ENCODE data around the gene BTBD2. TPM values are rescaled to one million over a fixed set of nuclear protein-coding genes. Genes with fewer than 3 reads are reported as not detected.

BTBD2 gene
- total RNA-seq, 2 experiments from 2014 or later, result 48.2 to 53.4 TPM

GRCh38 chr19:1985588-1986356 is 29.7 kb downstream of the BTBD2 start:
- Mint-ChIP-seq H3K4me1 (ENCODE audit: low read depth) (no peaks in the 10 kb centered on the region), H3K27ac (no peak overlapping the region), H3K4me3 (no peak overlapping the region), H3K27me3 (ENCODE audit: low read depth) (no peaks in the 10 kb centered on the region), H3K36me3 (ENCODE audit: low read depth) (peaks cover 31% of the 10 kb centered on the region), H3K9me3 (ENCODE audit: insufficient read depth) (no peaks in the 10 kb centered on the region)
- DNase-seq, result no peak
- CTCF ChIA-PET, result no interaction called here
- no peak for ATAC-seq
- POLR2A ChIA-PET, result no interaction called here

GRCh38 chr19:1984357-1984756 is 31.2 kb downstream of the BTBD2 start:
- H3K27me3 Mint-ChIP-seq (ENCODE audit: low read depth), result no peaks in the 10 kb centered on the region
- ChIA-PET POLR2A (no interaction called here), CTCF (no interaction called here)
- ATAC-seq (no peak), DNase-seq (no peak)
- no peak overlapping the region for H3K4me3 Mint-ChIP-seq
- H3K4me1 Mint-ChIP-seq (ENCODE audit: low read depth), result no peaks in the 10 kb centered on the region
- H3K36me3 Mint-ChIP-seq (ENCODE audit: low read depth), result peaks cover 31% of the 10 kb centered on the region
- no peaks in the 10 kb centered on the region for H3K9me3 Mint-ChIP-seq (ENCODE audit: insufficient read depth)
- no peak overlapping the region for H3K27ac Mint-ChIP-seq

DNA sequence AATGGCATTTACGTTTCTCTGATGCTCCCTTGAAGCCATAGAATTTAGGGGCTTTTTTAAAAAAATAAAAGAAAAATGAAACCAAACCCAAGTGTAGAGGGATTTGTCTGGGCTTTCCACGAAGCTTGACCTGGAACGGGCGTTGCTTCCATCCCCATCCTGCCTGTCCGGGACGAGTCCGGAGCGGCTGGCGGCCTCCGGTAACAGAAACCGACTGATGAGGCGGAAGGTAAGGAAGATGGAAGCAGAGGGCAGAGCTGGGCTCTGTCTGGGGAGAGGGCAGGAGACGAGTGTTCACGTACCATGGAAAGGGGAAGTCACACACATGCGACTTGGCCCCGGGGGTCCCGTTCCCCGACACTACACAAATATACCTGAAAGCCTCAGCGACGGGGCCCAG is 34.3 kb downstream of the BTBD2 start:
- ATAC-seq (no peak), DNase-seq (no peak)
- Mint-ChIP-seq H3K36me3 (ENCODE audit: low read depth) (peaks cover 30% of the 10 kb centered on the region), H3K9me3 (ENCODE audit: insufficient read depth) (no peaks in the 10 kb centered on the region), H3K27me3 (ENCODE audit: low read depth) (no peaks in the 10 kb centered on the region), H3K27ac (no peak overlapping the region), H3K4me1 (ENCODE audit: low read depth) (no peaks in the 10 kb centered on the region), H3K4me3 (no peak overlapping the region)
- ChIA-PET CTCF (no interaction called here), POLR2A (no interaction called here)

- ATAC-seq (no peak), DNase-seq (no peak)
- Mint-ChIP-seq H3K27ac (no peak overlapping the region), H3K36me3 (ENCODE audit: low read depth) (peaks cover 32% of the 10 kb centered on the region), H3K27me3 (ENCODE audit: low read depth) (no peaks in the 10 kb centered on the region), H3K4me3 (no peak overlapping the region), H3K4me1 (ENCODE audit: low read depth) (no peaks in the 10 kb centered on the region), H3K9me3 (ENCODE audit: insufficient read depth) (no peaks in the 10 kb centered on the region)
- ChIA-PET POLR2A (no interaction called here), CTCF (no interaction called here)
These were observed 34.7 kb downstream of the BTBD2 start for GRCh38 chr19:1980809-1981181.

- POLR2A ChIA-PET, result interaction anchor here (0.6 kb wide), 1 partner anchor 272 kb away, joined by 3 read pairs; no protein-coding TSS in a partner anchor
- no peak for ATAC-seq
These were observed 35.3 kb downstream of the BTBD2 start for GRCh38 chr19:1980091-1980808.

GRCh38 chr19:1979642-1980041 is 35.9 kb downstream of the BTBD2 start:
- H3K4me1 Mint-ChIP-seq (ENCODE audit: low read depth), result no peaks in the 10 kb centered on the region
- DNase-seq, result no peak
- no peak for ATAC-seq
- POLR2A ChIA-PET, result no interaction called here
- CTCF ChIA-PET, result no interaction called here
- H3K36me3 Mint-ChIP-seq (ENCODE audit: low read depth), result peaks cover 36% of the 10 kb centered on the region
- no peak overlapping the region for H3K4me3 Mint-ChIP-seq
- H3K9me3 Mint-ChIP-seq (ENCODE audit: insufficient read depth), result no peaks in the 10 kb centered on the region
- no peak overlapping the region for H3K27ac Mint-ChIP-seq
- H3K27me3 Mint-ChIP-seq (ENCODE audit: low read depth), result no peaks in the 10 kb centered on the region

More at GRCh38 chr19:1980091-1980808, 35.3 kb downstream of the BTBD2 start:
- Mint-ChIP-seq H3K36me3 (ENCODE audit: low read depth) (peaks cover 32% of the 10 kb centered on the region), H3K4me3 (no peak overlapping the region), H3K27ac (no peak overlapping the region), H3K4me1 (ENCODE audit: low read depth) (no peaks in the 10 kb centered on the region), H3K9me3 (ENCODE audit: insufficient read depth) (no peaks in the 10 kb centered on the region), H3K27me3 (ENCODE audit: low read depth) (no peaks in the 10 kb centered on the region)
- DNase-seq, result no peak
- CTCF ChIA-PET, result no interaction called here

DNA sequence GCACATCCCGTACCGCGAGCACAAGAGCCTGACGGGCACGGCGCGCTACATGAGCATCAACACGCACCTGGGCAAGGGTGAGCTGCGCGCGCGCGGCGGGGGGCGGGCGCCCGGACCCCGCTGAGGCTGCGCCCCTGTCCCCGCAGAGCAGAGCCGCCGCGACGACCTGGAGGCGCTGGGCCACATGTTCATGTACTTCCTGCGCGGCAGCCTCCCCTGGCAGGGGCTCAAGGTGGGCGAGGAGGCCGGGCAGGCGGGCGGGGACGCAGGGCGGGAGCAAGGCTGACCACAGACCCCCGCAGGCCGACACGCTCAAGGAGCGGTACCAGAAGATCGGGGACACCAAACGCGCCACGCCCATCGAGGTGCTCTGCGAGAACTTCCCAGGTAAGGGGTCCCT is 36.5 kb downstream of the BTBD2 start:
- Mint-ChIP-seq H3K4me1 (ENCODE audit: low read depth) (no peaks in the 10 kb centered on the region), H3K36me3 (ENCODE audit: low read depth) (peaks cover 33% of the 10 kb centered on the region), H3K27me3 (ENCODE audit: low read depth) (no peaks in the 10 kb centered on the region), H3K27ac (no peak overlapping the region), H3K9me3 (ENCODE audit: insufficient read depth) (no peaks in the 10 kb centered on the region), H3K4me3 (no peak overlapping the region)
- ChIA-PET CTCF (no interaction called here), POLR2A (no interaction called here)
- no peak for ATAC-seq
- DNase-seq, result no peak

DNA sequence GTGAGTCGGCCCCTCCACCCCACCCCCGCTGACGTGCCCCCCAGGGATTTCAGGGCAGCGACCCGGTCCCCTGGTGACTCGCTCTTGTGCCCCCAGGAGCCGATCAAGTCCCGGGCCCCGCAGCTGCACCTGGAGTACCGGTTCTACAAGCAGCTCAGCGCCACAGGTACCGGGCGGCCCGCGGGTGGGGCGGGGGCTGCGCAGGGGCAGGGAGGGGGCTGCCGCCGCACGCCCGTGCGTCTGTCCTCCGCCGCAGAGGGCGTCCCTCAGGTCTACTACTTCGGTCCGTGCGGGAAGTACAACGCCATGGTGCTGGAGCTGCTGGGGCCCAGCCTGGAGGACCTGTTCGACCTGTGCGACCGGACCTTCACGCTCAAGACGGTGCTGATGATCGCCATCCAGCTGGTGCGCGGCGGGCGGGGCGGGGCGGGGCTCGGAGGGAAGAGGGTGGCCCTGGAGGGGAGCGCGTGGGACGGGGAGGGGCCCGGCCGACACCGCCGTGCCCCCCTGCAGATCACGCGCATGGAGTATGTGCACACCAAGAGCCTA is 37.1 kb downstream of the BTBD2 start:
- ChIA-PET CTCF (no interaction called here), POLR2A (no interaction called here)
- H3K27me3 Mint-ChIP-seq (ENCODE audit: low read depth), result no peaks in the 10 kb centered on the region
- H3K4me1 Mint-ChIP-seq (ENCODE audit: low read depth), result peaks cover 1% of the 10 kb centered on the region
- H3K9me3 Mint-ChIP-seq (ENCODE audit: insufficient read depth), result no peaks in the 10 kb centered on the region
- no peak overlapping the region for H3K4me3 Mint-ChIP-seq
- ATAC-seq, result no peak
- H3K27ac Mint-ChIP-seq, result no peak overlapping the region
- DNase-seq, result no peak
- H3K36me3 Mint-ChIP-seq (ENCODE audit: low read depth), result peaks cover 32% of the 10 kb centered on the region

DNA sequence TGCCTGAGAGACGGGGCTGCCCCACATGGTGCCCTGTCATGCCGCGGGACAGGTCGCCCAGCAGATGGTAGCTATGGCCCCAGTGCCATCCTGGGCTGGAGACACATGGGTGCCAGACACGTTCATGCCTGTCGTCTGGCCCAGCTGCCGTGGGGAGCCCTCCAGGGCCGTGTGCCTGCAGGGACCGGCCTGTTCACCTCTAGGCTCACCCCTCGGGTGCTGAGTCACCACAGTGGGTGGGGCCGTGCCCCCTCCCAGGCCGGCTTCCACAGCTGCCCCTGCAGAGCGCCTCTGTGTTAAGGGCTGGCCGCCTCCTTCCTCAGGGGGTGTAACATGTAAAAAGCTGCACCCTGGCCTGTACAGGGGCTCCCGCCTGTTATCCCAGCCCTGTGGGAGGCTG is 38.4 kb downstream of the BTBD2 start:
- Mint-ChIP-seq H3K9me3 (ENCODE audit: insufficient read depth) (no peaks in the 10 kb centered on the region), H3K27me3 (ENCODE audit: low read depth) (no peaks in the 10 kb centered on the region), H3K36me3 (ENCODE audit: low read depth) (peaks cover 29% of the 10 kb centered on the region), H3K27ac (no peak overlapping the region), H3K4me1 (ENCODE audit: low read depth) (peaks cover 3% of the 10 kb centered on the region), H3K4me3 (no peak overlapping the region)
- DNase-seq, result no peak
- ChIA-PET POLR2A (no interaction called here), CTCF (no interaction called here)
- ATAC-seq, result no peak

DNA sequence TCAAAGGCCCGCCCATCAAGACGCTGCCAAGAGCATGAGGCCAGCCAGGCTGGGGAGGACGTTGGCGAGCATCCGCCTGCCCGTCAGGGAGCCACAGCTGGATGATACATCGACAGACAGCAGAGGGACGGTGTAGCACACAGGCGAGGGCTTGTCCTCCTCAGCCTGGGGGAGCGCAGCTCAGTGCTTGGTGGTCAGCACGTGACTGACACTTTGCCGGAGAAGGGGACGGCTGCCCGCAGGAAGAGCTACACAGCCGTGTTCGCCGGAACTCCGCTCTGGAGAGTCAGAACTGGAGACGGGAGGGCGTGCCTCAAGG is 40.4 kb downstream of the BTBD2 start:
- H3K9me3 Mint-ChIP-seq (ENCODE audit: insufficient read depth), result no peaks in the 10 kb centered on the region
- H3K36me3 Mint-ChIP-seq (ENCODE audit: low read depth), result peaks cover 17% of the 10 kb centered on the region
- no peak for DNase-seq
- no peak overlapping the region for H3K27ac Mint-ChIP-seq
- no peak overlapping the region for H3K4me3 Mint-ChIP-seq
- POLR2A ChIA-PET, result no interaction called here
- no peaks in the 10 kb centered on the region for H3K27me3 Mint-ChIP-seq (ENCODE audit: low read depth)
- CTCF ChIA-PET, result interaction anchor here (1.4 kb wide), 1 partner anchor 29 kb away, joined by 3 read pairs; no protein-coding TSS in a partner anchor
- no peak for ATAC-seq
- peaks cover 3% of the 10 kb centered on the region for H3K4me1 Mint-ChIP-seq (ENCODE audit: low read depth)

DNA sequence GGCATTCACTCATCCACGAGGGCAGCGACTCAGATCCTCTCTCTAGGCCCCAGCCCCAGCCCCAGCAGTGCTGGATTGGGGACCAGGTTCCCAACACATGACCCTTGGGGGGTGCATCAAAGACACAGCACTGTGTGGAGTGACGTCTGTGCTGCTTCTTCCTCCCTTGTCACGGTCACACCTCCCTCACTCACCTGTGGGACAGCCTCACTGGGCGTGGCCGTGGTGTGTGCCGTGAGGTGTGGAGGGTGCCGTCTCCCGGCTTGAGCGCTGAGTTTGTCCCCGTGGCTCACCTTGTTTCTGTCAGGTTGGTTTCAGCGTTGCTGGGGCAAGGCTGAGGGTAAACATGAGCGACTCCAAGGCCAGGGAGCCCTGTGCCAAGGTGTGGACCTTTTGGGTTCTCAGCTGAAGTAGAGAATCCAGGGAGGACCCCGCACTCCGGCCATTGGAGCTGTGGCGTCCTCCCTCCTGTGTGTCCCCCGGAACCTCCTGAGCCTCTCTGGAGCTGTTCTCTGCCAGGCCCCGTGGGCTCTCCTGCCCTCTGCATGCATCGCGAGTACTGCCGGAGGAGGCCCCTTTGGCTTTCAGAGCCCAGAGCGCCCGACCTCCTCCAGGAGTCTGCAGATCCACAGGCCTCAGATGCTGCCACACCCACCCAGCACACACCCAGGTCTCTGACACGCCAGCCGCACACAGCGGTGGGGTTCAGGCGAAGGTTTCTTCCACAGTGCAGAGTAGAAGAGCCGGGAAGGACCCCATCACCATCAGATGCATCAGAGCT is 40.9 kb downstream of the BTBD2 start:
- H3K27ac Mint-ChIP-seq, result no peak overlapping the region
- no peaks in the 10 kb centered on the region for H3K9me3 Mint-ChIP-seq (ENCODE audit: insufficient read depth)
- ChIA-PET POLR2A (no interaction called here), CTCF (interaction anchor here (1.4 kb wide), 1 partner anchor 29 kb away, joined by 3 read pairs; no protein-coding TSS in a partner anchor)
- H3K36me3 Mint-ChIP-seq (ENCODE audit: low read depth), result peaks cover 18% of the 10 kb centered on the region
- H3K4me1 Mint-ChIP-seq (ENCODE audit: low read depth), result peaks cover 3% of the 10 kb centered on the region
- ATAC-seq (no peak), DNase-seq (no peak)
- no peaks in the 10 kb centered on the region for H3K27me3 Mint-ChIP-seq (ENCODE audit: low read depth)
- no peak overlapping the region for H3K4me3 Mint-ChIP-seq

All from activated CD8-positive, alpha-beta T cell treated with anti-CD3 and anti-CD28 coated beads, Interleukin-2, amount 10 ng/mL, durations not matched to agents 7 days and 5 days (primary cell).